HCT116 (cell line): ENCODE data around the gene UFD1. TPM values are rescaled to one million over a fixed set of nuclear protein-coding genes. Genes with fewer than 3 reads are reported as not detected.

Experiments
- ATAC-seq: fragments of 200-7000 bp; cut with Tn5 transposase; 2 replicates; pipeline ENCODE4 v1.9.1; 2020; ENCODE audit warnings: mild to moderate bottlenecking, moderate library complexity
- BruUV-seq: library from RNA; stranded (reverse); fragments of 400-500 nt; replicated peaks from 2 replicates; lab custom pipeline; 2021; lab: Mats Ljungman, UMichigan
- CTCF ChIA-PET: fragments of 300-600 bp; sonication (Branson Sonifier 250); formaldehyde crosslinking; loops from one replicate; lab custom pipeline; 2021; ENCODE audit warnings: antibody characterized with exemption; lab: Charles Lee
- POLR2A ChIA-PET: fragments of 300-600, 350-600 bp; sonication (Branson Sonifier 250); formaldehyde crosslinking; loops from one replicate; lab custom pipeline; 2021; ENCODE audit warnings: antibody characterized with exemption; lab: Charles Lee
- RAD21 ChIA-PET, 2 experiments: fragments of 300-600 bp; sonication (Branson Sonifier 250); formaldehyde crosslinking; loops; one replicate each; lab custom pipeline; 2023; ENCODE audit warnings: low total read pairs in 2 of 2; ENCODE audit not compliant: uncharacterized antibody in 2 of 2, unreplicated experiment in 2 of 2, low non-redundant PET in 1 of 2; lab: Charles Lee
- DNase-seq: peaks from one replicate; pipeline ENCODE4 v3.0.0-alpha.2; 2010; ENCODE audit warnings: low read depth, low spot score
- H2AFZ ChIP-seq: fragments of 200-600 bp; shearing (Covaris generic), sonication (generic); 2 replicates; pipeline ENCODE4 v1.6.1; 2017; ENCODE audit warnings: low read depth, mixed run types, mixed read lengths, antibody characterized with exemption, low read length; ENCODE audit not compliant: poor library complexity, severe bottlenecking
- H3K27ac ChIP-seq: 2 replicates; pipeline ENCODE4 v1.5.1; 2012; ENCODE audit warnings: low read depth, low read length
- H3K27me3 ChIP-seq: fragments of 200-600 bp; sonication (generic); 2 replicates; pipeline ENCODE4 v1.6.1; 2016; ENCODE audit warnings: mixed run types, low read length, mixed read lengths; ENCODE audit not compliant: insufficient read depth
- H3K36me3 ChIP-seq, 2 experiments: fragments of 200-500 bp in 1 of 2; fragments of 200-600 bp in 1 of 2; sonication (Bioruptor generic) in 1 of 2; sonication (generic) in 1 of 2; 2 replicates each; pipeline versions ENCODE4 v1.5.1 to v1.6.1; 2014 to 2016; ENCODE audit warnings: low read length in 2 of 2, inconsistent platforms in 1 of 2, mixed read lengths in 1 of 2, mixed run types in 1 of 2; ENCODE audit not compliant: insufficient read depth in 2 of 2, control insufficient read depth in 1 of 2
- H3K4me1 ChIP-seq, 2 experiments: fragments of 200-600 bp in 1 of 2; sonication (generic) in 1 of 2; 2 replicates each; pipeline versions ENCODE4 v1.5.1 to v1.6.1; 2012 to 2017; ENCODE audit warnings: low read length in 2 of 2, inconsistent platforms in 1 of 2, mild to moderate bottlenecking in 1 of 2, mixed read lengths in 1 of 2, mixed run types in 1 of 2, moderate library complexity in 1 of 2; ENCODE audit not compliant: insufficient read depth in 2 of 2, control insufficient read depth in 1 of 2
- H3K4me2 ChIP-seq: fragments of 200-600 bp; sonication (generic); 2 replicates; pipeline ENCODE4 v1.6.1; 2017; ENCODE audit warnings: mixed run types, low read length, mixed read lengths
- H3K4me3 ChIP-seq, 2 experiments: fragments of 200-600 bp in 1 of 2; sonication (generic) in 1 of 2; replicated peaks in 1 of 2; 2 replicates each; pipeline ENCODE4 v1.5.1; 2011 to 2016; ENCODE audit warnings: low read length in 2 of 2, control low read depth in 1 of 2, low read depth in 1 of 2, mild to moderate bottlenecking in 1 of 2, mixed read lengths in 1 of 2, mixed run types in 1 of 2
- H3K79me2 ChIP-seq: fragments of 200-600 bp; sonication (generic); 2 replicates; pipeline ENCODE4 v1.6.1; 2017; ENCODE audit warnings: mild to moderate bottlenecking, mixed run types, low read length, moderate library complexity, mixed read lengths; ENCODE audit not compliant: insufficient read depth
- H3K9ac ChIP-seq: fragments of 200-600 bp; sonication (generic); 2 replicates; pipeline ENCODE4 v1.6.1; 2016; ENCODE audit warnings: low read length, mixed read lengths
- H3K9me2 ChIP-seq: fragments of 200-600 bp; sonication (generic), shearing (Covaris generic); 2 replicates; pipeline ENCODE4 v1.6.1; 2017; ENCODE audit warnings: mixed run types, mild to moderate bottlenecking, moderate library complexity; ENCODE audit not compliant: insufficient read depth
- H3K9me3 ChIP-seq, 2 experiments: fragments of 200-500 bp in 1 of 2; fragments of 200-600 bp in 1 of 2; sonication (Bioruptor generic) in 1 of 2; sonication (generic) in 1 of 2; 2 replicates each; pipeline ENCODE4 v1.6.1; 2014 to 2017; ENCODE audit warnings: low read length in 2 of 2, mixed read lengths in 2 of 2, inconsistent platforms in 1 of 2, low read depth in 1 of 2, mild to moderate bottlenecking in 1 of 2, mixed run types in 1 of 2, moderate library complexity in 1 of 2; ENCODE audit not compliant: control insufficient read depth in 1 of 2, insufficient read depth in 1 of 2
- H4K20me1 ChIP-seq: fragments of 200-600 bp; sonication (generic), shearing (Covaris generic); 2 replicates; pipeline ENCODE4 v1.6.1; 2017; ENCODE audit warnings: mixed run types, mild to moderate bottlenecking, moderate library complexity; ENCODE audit not compliant: insufficient read depth
- CBX3 ChIP-seq: IDR thresholded peaks from 2 replicates; pipeline ENCODE4 v1.6.1; 2012; ENCODE audit warnings: low read depth
- CEBPB ChIP-seq: IDR thresholded peaks from 2 replicates; pipeline ENCODE4 v1.6.1; 2012; ENCODE audit warnings: low read depth
- JUND ChIP-seq: IDR thresholded peaks from 2 replicates; pipeline ENCODE4 v1.6.1; 2012
- SIN3A ChIP-seq: IDR thresholded peaks from 2 replicates; pipeline ENCODE4 v1.6.1; 2012; ENCODE audit warnings: low read depth
- SRF ChIP-seq: IDR thresholded peaks from 2 replicates; pipeline ENCODE4 v1.6.1; 2012; ENCODE audit warnings: low read depth
- intact Hi-C: fragments of 100-400 bp; cut with micrococcal nuclease; formaldehyde crosslinking; loops from 2 replicates; pipeline ENCODE4 v1.10.0; 2022
- total RNA-seq: library from RNA; stranded (reverse); gene quantifications from one replicate; pipeline ENCODE4 v1.2.1, GENCODE V29; 2021; ENCODE audit not compliant: unreplicated experiment
- TF ChIP-seq, protein P1 (sequence below): IDR thresholded peaks from 2 replicates; pipeline ENCODE4 v1.6.1; 2011; ENCODE audit warnings: mild to moderate bottlenecking, low read length, moderate library complexity; ENCODE audit not compliant: insufficient replicate concordance; ENCODE audit errors: extremely low read depth
- TF ChIP-seq, protein P2 (sequence below): IDR thresholded peaks from 2 replicates; pipeline ENCODE4 v1.6.1; 2012

Gene UFD1
- total RNA-seq, 1 experiment from 2014 or later = 97.5 TPM

DNA sequence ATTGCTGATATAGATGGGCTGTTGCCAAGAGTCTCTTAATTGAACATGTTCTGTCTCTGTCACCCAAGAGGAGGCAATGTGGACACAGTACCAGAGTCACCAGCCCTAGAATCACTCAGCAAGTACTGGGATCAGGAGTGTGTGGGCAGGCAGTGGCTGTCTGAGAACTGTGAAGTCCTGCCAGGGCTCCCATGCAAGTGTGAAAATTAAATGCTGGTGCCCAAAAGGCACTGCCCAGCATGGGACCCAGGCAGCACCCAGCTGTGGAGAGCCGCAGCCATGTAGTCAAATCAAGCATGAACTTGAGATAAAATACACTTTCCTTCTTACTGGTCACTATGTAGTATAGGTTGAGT is 67.3 kb downstream of the UFD1 start (continued):
- TF ChIP-seq, protein P1, sequence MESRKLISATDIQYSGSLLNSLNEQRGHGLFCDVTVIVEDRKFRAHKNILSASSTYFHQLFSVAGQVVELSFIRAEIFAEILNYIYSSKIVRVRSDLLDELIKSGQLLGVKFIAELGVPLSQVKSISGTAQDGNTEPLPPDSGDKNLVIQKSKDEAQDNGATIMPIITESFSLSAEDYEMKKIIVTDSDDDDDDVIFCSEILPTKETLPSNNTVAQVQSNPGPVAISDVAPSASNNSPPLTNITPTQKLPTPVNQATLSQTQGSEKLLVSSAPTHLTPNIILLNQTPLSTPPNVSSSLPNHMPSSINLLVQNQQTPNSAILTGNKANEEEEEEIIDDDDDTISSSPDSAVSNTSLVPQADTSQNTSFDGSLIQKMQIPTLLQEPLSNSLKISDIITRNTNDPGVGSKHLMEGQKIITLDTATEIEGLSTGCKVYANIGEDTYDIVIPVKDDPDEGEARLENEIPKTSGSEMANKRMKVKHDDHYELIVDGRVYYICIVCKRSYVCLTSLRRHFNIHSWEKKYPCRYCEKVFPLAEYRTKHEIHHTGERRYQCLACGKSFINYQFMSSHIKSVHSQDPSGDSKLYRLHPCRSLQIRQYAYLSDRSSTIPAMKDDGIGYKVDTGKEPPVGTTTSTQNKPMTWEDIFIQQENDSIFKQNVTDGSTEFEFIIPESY = no peak
- TF ChIP-seq, protein P2, sequence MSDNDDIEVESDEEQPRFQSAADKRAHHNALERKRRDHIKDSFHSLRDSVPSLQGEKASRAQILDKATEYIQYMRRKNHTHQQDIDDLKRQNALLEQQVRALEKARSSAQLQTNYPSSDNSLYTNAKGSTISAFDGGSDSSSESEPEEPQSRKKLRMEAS = no peak
- no peak for TF ChIP-seq JUND

DNA sequence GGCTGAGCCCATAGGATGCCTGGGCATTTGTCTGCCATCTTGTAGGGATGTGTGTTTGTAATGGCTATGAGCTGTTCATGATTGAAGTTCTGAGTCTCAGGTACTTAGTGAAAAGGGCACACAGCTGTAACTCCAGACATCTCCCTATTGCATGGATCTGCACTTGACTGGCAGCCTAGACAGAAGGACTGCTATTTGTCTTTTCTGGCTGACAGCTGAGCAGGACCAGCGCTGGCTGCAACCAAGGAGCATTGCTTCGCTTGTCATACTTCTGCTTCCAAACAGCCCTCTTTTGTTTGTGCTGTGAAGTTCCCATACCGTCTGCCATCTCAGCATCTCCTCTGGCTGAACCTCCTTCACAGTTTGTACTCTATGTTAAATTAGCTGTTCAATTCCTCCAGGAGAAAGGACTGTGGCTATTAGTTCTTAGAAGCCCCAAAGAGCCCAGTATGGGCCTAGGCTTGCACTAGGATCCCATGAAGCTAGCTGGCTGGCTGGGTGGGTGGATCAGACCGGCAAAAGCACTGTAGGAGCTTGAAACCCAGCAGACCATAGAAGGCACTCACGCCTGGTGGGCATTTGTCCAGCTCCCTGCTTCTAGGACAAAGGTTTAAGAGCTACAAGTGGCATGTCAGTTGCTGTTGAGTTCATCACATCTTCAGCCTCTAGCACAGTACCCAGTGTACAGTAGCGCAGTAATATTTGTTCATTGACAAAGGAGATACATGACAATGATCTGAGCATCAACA is 67.9 kb downstream of the UFD1 start:
- Histone ChIP-seq H3K27me3 (no peaks in the 10 kb centered on the region), H3K9me2 (no peaks in the 10 kb centered on the region), H3K27ac (no peak overlapping the region), H3K36me3 (peaks cover 23 to 24% of the 10 kb centered on the region in 2 experiments; a peak in 2 of 4 replicates), H3K9ac (no peak overlapping the region), H3K9me3 (no peaks in the 10 kb centered on the region), H3K4me3 (no peak overlapping the region), H4K20me1 (peaks cover 5% of the 10 kb centered on the region; the same call in 1 of the 2 replicates), H3K79me2 (peaks cover 62% of the 10 kb centered on the region), H3K4me2 (no peak overlapping the region), H3K4me1 (no peaks in the 10 kb centered on the region), H2AFZ (no peak overlapping the region)
- intact Hi-C loops = no loop called here
- ChIA-PET RAD21 (no interaction called here), CTCF (no interaction called here), POLR2A (no interaction called here)
- ATAC-seq (no peak), DNase-seq (no peak)
- no TSS peak for BruUV-seq
- TF ChIP-seq SRF (no peak), CEBPB (no peak), SIN3A (no peak), CBX3 (no peak)
- TF ChIP-seq, protein P1 = no peak
